GM13977 (cell line): Measurements from ENCODE around the gene IFT80.
"Not testable (repeated sequence)": the region's sequence is repeated elsewhere in the genome, so short reads cannot be mapped to it uniquely, and the experiment has no call there.

ENCODE experiments used
- DNase-seq: peaks from one replicate; pipeline ENCODE4 v3.0.0; 2012; ENCODE audit warnings: low spot score
- CTCF ChIP-seq: IDR thresholded peaks from 2 replicates; pipeline ENCODE4 v1.5.1; 2012; ENCODE audit warnings: mild to moderate bottlenecking, control low read depth; ENCODE audit not compliant: insufficient read depth; ENCODE audit errors: extremely low read depth, missing control alignments
- in situ Hi-C: fragments of 300-500 bp; cut with MboI; formaldehyde crosslinking; loops from one replicate; pipeline ENCODE4 v1.12.0; 2022; ENCODE audit warnings: low sequenced_read_pairs, low pct_unique_long_range_greater_than_20kb, mixed read lengths, inconsistent platforms; ENCODE audit not compliant: unreplicated experiment

Gene IFT80

GRCh38 chr3:160265088-160265487 is 133.9 kb downstream of the IFT80 start:
- no peak for DNase-seq
- in situ Hi-C loops: no loop called here
- TF ChIP-seq CTCF: no peak

GRCh38 chr3:160260587-160261270 is 138.3 kb downstream of the IFT80 start:
- no peak for TF ChIP-seq CTCF
- DNase-seq: no peak
- in situ Hi-C loops: no loop called here

GRCh38 chr3:160259589-160259988 is 139.4 kb downstream of the IFT80 start:
- in situ Hi-C loops: no loop called here

GRCh38 chr3:160257606-160258005 is 141.4 kb downstream of the IFT80 start:
- in situ Hi-C loops: no loop called here
- no peak for TF ChIP-seq CTCF
- DNase-seq: no peak

More at GRCh38 chr3:160259589-160259988, 139.4 kb downstream of the IFT80 start:
- TF ChIP-seq CTCF: no peak
- no peak for DNase-seq

GRCh38 chr3:160253298-160253697 is 145.7 kb downstream of the IFT80 start:
- in situ Hi-C loops: no loop called here
- TF ChIP-seq CTCF: no peak
- DNase-seq: no peak

- no peak for DNase-seq
- in situ Hi-C loops: no loop called here
- TF ChIP-seq CTCF: no peak
These were observed 151.3 kb downstream of the IFT80 start for GRCh38 chr3:160247766-160248165.

GRCh38 chr3:160245261-160245800 is 153.7 kb downstream of the IFT80 start:
- in situ Hi-C loops: no loop called here
- no peak for TF ChIP-seq CTCF
- no peak for DNase-seq

GRCh38 chr3:160240719-160241118 is 158.3 kb downstream of the IFT80 start:
- in situ Hi-C loops, DNase-seq: not testable (repeated sequence)
